Activated CD4-positive, alpha-beta T cell treated with anti-CD3 and anti-CD28 coated beads, Interleukin-2, Interleukin-6, amounts not matched to agents 100 ng/mL and 50 ng/mL, durations not matched to agents 16 hours and 8 hours (primary cell): ENCODE data around the gene VARS2.
"Not testable (repeated sequence)": the region's sequence is repeated elsewhere in the genome, so short reads cannot be mapped to it uniquely, and the experiment has no call there.

Experiments
- DNase-seq: peaks from one replicate; pipeline ENCODE4 v3.0.0-alpha.2; 2020

Gene VARS2

GRCh38 chr6:30966154-30966553, 52.1 kb downstream of the VARS2 start:
- DNase-seq: no peak

- DNase-seq: not testable (repeated sequence)
Measured at GRCh38 chr6:30969171-30969570, 55.1 kb downstream of the VARS2 start.

- no peak for DNase-seq
Measured at GRCh38 chr6:30970946-30971345, 56.9 kb downstream of the VARS2 start.

GRCh38 chr6:30972816-30973215, 58.8 kb downstream of the VARS2 start:
- no peak for DNase-seq

GRCh38 chr6:30974490-30975252, 60.6 kb downstream of the VARS2 start:
- DNase-seq: no peak
